Fibroblast of villous mesenchyme (primary cell): Measurements from ENCODE around the gene NELFA. TPM values are rescaled to one million over a fixed set of nuclear protein-coding genes. Genes with fewer than 3 reads are reported as not detected.

ENCODE experiments used
- DNase-seq: peaks from one replicate; pipeline ENCODE4 v3.0.0-alpha.2; 2010; ENCODE audit warnings: low read depth
- H3K4me3 ChIP-seq: 2 replicates; pipeline ENCODE4 v1.5.1; 2011; ENCODE audit warnings: low read depth, mild to moderate bottlenecking, low read length
- CTCF ChIP-seq: IDR thresholded peaks from 2 replicates; pipeline ENCODE4 v1.5.1; 2012; ENCODE audit warnings: low read depth, mild to moderate bottlenecking, low read length; ENCODE audit not compliant: insufficient read depth
- total RNA-seq: library from RNA; depleted of rRNA; stranded (reverse); fragments of >200 nt; gene quantifications from 2 replicates; pipeline ENCODE4 v1.2.3, GENCODE V29; 2012

The NELFA gene
- total RNA-seq, 1 donor, result 18.1 TPM

- H3K4me3 ChIP-seq, result no peak overlapping the region
- TF ChIP-seq CTCF, result no peak
- DNase-seq, result no peak
Observed at GRCh38 chr4:1980561-1981041, 28.2 kb downstream of the NELFA start.

- DNase-seq, result no peak
- TF ChIP-seq CTCF, result no peak
- no peak overlapping the region for H3K4me3 ChIP-seq
Observed at GRCh38 chr4:1979477-1980196, 29.1 kb downstream of the NELFA start.

- TF ChIP-seq CTCF, result no peak
- no peak overlapping the region for H3K4me3 ChIP-seq
- DNase-seq, result no peak
Observed at GRCh38 chr4:1978741-1979476, 29.9 kb downstream of the NELFA start.

- TF ChIP-seq CTCF, result no peak
- DNase-seq, result no peak
- no peak overlapping the region for H3K4me3 ChIP-seq
Observed at GRCh38 chr4:1978226-1978625, 30.5 kb downstream of the NELFA start.

GRCh38 chr4:1976416-1977352 is 32.1 kb downstream of the NELFA start:
- H3K4me3 ChIP-seq, result no peak overlapping the region
- DNase-seq, result no peak

More at GRCh38 chr4:1976416-1977352, 32.1 kb downstream of the NELFA start:
- TF ChIP-seq CTCF, result no peak
